Measurements from ENCODE around the gene ANKIB1.

GRCh38 chr7:92228100-92228499 is 17.7 kb upstream of the ANKIB1 start:
- TF ChIP-seq CTCF (IDR thresholded peaks at IDR 0.05) (no peak), POLR2A (IDR thresholded peaks at IDR 0.05) (no peak)

Data from heart left ventricle (tissue), 13 donors.